Activated CD8-positive, alpha-beta T cell treated with anti-CD3 and anti-CD28 coated beads for 36 hours (primary cell): ENCODE results near the gene CBFA2T3. TPM values are rescaled to one million over a fixed set of nuclear protein-coding genes. Genes with fewer than 3 reads are reported as not detected.

Experiments used
- ATAC-seq: fragments of 200-7000 bp; cut with Tn5 transposase; one replicate; pipeline ENCODE4 v1.10.0; 2021; ENCODE audit warnings: mild to moderate bottlenecking, moderate library complexity
- CTCF ChIA-PET: fragments of 350-600 bp; sonication (Branson Sonifier 250); formaldehyde crosslinking; loops from one replicate; lab custom pipeline; 2021; ENCODE audit warnings: antibody characterized with exemption; lab: Charles Lee
- POLR2A ChIA-PET: fragments of 350-600 bp; sonication (Branson Sonifier 250); formaldehyde crosslinking; loops from one replicate; lab custom pipeline; 2021; ENCODE audit warnings: antibody characterized with exemption; lab: Charles Lee
- DNase-seq: peaks from one replicate; pipeline ENCODE4 v3.0.0-alpha.2; 2020
- H3K27ac Mint-ChIP-seq: one replicate; pipeline ENCODE4 v1.8.0; 2021; ENCODE audit warnings: mild to moderate bottlenecking, mixed read lengths
- H3K27me3 Mint-ChIP-seq: one replicate; pipeline ENCODE4 v1.8.0; 2021; ENCODE audit warnings: mixed read lengths
- H3K36me3 Mint-ChIP-seq: one replicate; pipeline ENCODE4 v1.8.0; 2021; ENCODE audit warnings: low read depth, mixed read lengths
- H3K4me1 Mint-ChIP-seq: one replicate; pipeline ENCODE4 v1.8.0; 2021; ENCODE audit warnings: low read depth, mixed read lengths
- H3K4me3 Mint-ChIP-seq: one replicate; pipeline ENCODE4 v1.8.0; 2021; ENCODE audit warnings: mild to moderate bottlenecking, moderate library complexity, mixed read lengths
- H3K9me3 Mint-ChIP-seq: one replicate; pipeline ENCODE4 v1.8.0; 2021; ENCODE audit warnings: mixed read lengths
- intact Hi-C: fragments of 100-400 bp; cut with micrococcal nuclease; formaldehyde crosslinking; loops from one replicate; pipeline ENCODE4 v1.10.0; 2022
- total RNA-seq, 2 experiments: library from RNA; stranded (reverse); gene quantifications; one replicate each; pipeline ENCODE4 v1.2.3, GENCODE V29; 2021
- TF ChIP-seq, protein P1 (sequence below): fragments of 200-600 bp; IDR thresholded peaks from one replicate; pipeline ENCODE4 v1.8.0; 2022; ENCODE audit warnings: antibody characterized with exemption, mild to moderate bottlenecking

The CBFA2T3 gene
- total RNA-seq, 2 experiments from 2014 or later, result 0.14 to 0.34 TPM

DNA sequence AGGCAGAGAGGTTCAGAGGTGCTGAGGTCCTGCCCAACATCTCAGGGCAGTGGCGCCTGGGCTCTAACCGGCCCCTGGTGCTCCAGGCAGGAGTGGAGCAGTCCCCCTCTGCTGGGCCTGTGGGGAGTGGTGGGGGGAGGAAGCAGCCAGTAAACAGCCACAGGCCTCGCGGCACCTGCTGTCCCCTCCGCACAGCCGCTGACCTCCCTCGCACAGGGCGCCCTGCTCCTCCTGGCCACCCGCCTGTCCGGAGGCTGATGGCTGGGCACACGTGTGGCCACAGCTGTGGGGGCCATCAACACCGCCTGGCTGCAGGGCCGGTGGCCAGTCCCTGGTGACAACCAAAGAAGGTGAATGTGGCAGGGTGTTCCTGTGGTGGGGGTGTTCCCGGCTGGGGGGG, 73.7 kb downstream of the CBFA2T3 start:
- no peak for ATAC-seq
- no peaks in the 10 kb centered on the region for H3K36me3 Mint-ChIP-seq
- H3K4me3 Mint-ChIP-seq, result no peak overlapping the region

DNA sequence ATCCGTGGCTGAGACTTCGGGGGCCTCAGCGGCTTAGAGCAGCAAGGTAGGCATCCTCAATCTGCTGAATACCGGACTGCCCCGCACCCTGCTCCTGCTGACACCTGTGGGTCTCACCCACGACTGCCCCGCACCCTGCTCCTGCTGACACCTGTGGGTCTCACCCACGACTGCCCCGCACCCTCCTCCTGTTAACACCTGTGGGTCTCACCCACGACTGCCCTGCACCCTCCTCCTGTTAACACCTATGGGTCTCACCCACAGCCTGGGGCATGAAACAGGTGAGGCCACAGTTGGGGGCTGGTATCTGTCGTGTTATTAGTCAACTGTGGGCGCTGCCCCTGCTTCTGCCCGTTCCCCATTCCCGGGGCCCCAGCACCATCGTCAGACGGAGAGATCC, 74.3 kb downstream of the CBFA2T3 start:
- Mint-ChIP-seq H3K27ac (no peak overlapping the region), H3K27me3 (no peaks in the 10 kb centered on the region), H3K4me3 (no peak overlapping the region), H3K36me3 (no peaks in the 10 kb centered on the region), H3K9me3 (no peaks in the 10 kb centered on the region), H3K4me1 (no peaks in the 10 kb centered on the region)
- ChIA-PET CTCF (no interaction called here), POLR2A (no interaction called here)
- TF ChIP-seq, protein P1, sequence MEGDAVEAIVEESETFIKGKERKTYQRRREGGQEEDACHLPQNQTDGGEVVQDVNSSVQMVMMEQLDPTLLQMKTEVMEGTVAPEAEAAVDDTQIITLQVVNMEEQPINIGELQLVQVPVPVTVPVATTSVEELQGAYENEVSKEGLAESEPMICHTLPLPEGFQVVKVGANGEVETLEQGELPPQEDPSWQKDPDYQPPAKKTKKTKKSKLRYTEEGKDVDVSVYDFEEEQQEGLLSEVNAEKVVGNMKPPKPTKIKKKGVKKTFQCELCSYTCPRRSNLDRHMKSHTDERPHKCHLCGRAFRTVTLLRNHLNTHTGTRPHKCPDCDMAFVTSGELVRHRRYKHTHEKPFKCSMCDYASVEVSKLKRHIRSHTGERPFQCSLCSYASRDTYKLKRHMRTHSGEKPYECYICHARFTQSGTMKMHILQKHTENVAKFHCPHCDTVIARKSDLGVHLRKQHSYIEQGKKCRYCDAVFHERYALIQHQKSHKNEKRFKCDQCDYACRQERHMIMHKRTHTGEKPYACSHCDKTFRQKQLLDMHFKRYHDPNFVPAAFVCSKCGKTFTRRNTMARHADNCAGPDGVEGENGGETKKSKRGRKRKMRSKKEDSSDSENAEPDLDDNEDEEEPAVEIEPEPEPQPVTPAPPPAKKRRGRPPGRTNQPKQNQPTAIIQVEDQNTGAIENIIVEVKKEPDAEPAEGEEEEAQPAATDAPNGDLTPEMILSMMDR, result no peak
- DNase-seq (no peak), ATAC-seq (no peak)
- intact Hi-C loops, result loop anchor here (10.0 kb wide), 1 partner anchor 58 kb away; no protein-coding TSS in a partner anchor

More for the DNA sequence above, 73.7 kb downstream of the CBFA2T3 start:
- CTCF ChIA-PET, result no interaction called here
- no peak for DNase-seq
- intact Hi-C loops, result loop anchor here (10.0 kb wide), 1 partner anchor 58 kb away; no protein-coding TSS in a partner anchor
- no peaks in the 10 kb centered on the region for H3K4me1 Mint-ChIP-seq
- no peaks in the 10 kb centered on the region for H3K9me3 Mint-ChIP-seq
- no peaks in the 10 kb centered on the region for H3K27me3 Mint-ChIP-seq
- POLR2A ChIA-PET, result no interaction called here
- TF ChIP-seq, protein P1, result no peak
- no peak overlapping the region for H3K27ac Mint-ChIP-seq

DNA sequence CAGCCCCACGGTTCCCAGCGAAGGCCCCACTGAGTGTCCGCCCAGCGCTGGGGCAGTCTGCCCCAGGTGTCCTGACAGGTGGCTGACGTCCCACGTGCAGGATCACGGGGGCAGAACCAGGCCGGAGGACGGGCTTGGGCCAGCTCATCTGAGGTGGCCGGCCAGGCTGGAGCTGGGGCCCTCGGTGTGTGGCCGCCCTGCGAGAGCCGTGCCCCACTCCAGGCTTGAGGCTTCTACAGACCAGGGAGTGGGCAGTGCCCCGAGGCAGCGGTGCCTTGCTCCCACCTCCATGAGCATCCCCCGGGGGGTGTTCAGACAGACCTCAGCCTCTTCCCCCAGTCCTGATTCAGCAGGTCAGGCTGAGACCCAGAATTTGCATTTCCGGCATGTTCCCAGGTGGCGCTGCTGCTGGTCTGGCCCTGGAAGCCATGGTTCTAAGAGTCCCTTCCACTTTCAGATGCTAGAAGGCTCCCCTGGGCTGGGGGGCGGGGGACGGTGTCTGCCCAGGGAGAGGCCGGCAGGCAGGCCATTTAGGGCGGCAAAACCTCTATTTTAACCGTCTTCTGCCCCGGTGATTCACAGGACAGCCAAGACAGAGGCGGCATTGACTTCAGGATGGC, 75.2 kb downstream of the CBFA2T3 start:
- TF ChIP-seq, protein P1, result no peak
- DNase-seq (no peak), ATAC-seq (no peak)
- Mint-ChIP-seq H3K4me1 (no peaks in the 10 kb centered on the region), H3K4me3 (no peak overlapping the region), H3K9me3 (no peaks in the 10 kb centered on the region), H3K36me3 (no peaks in the 10 kb centered on the region), H3K27ac (no peak overlapping the region), H3K27me3 (no peaks in the 10 kb centered on the region)
- CTCF ChIA-PET, result no interaction called here
- intact Hi-C loops, result loop anchor here (10.0 kb wide), 1 partner anchor 57 kb away; no protein-coding TSS in a partner anchor
- POLR2A ChIA-PET, result no interaction called here

DNA sequence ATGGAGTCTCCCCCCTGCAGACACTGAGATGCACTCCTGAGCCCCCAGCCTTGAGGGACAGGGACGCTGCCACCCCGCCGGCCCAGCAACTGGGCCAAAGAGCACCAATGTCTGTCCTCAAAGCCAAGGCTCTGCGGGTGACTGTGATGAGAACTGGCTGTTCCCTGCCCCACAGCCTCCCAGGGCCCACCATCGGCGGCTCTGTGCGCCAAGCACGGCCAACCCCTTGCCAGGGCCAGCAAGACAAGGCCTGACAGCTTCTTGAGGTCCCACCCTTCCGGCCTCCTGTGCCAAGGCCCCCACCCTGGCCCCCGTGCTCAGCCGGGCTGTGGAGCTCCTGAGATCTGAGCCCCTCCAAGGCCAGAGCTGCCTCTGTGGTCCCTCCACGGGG, 76.3 kb downstream of the CBFA2T3 start:
- ATAC-seq (no peak), DNase-seq (no peak)
- intact Hi-C loops, result loop anchor here (10.0 kb wide), 1 partner anchor 56 kb away; no protein-coding TSS in a partner anchor
- POLR2A ChIA-PET, result no interaction called here
- Mint-ChIP-seq H3K36me3 (no peaks in the 10 kb centered on the region), H3K27me3 (no peaks in the 10 kb centered on the region), H3K4me3 (no peak overlapping the region), H3K9me3 (no peaks in the 10 kb centered on the region), H3K4me1 (no peaks in the 10 kb centered on the region), H3K27ac (no peak overlapping the region)
- CTCF ChIA-PET, result no interaction called here
- TF ChIP-seq, protein P1, result no peak

DNA sequence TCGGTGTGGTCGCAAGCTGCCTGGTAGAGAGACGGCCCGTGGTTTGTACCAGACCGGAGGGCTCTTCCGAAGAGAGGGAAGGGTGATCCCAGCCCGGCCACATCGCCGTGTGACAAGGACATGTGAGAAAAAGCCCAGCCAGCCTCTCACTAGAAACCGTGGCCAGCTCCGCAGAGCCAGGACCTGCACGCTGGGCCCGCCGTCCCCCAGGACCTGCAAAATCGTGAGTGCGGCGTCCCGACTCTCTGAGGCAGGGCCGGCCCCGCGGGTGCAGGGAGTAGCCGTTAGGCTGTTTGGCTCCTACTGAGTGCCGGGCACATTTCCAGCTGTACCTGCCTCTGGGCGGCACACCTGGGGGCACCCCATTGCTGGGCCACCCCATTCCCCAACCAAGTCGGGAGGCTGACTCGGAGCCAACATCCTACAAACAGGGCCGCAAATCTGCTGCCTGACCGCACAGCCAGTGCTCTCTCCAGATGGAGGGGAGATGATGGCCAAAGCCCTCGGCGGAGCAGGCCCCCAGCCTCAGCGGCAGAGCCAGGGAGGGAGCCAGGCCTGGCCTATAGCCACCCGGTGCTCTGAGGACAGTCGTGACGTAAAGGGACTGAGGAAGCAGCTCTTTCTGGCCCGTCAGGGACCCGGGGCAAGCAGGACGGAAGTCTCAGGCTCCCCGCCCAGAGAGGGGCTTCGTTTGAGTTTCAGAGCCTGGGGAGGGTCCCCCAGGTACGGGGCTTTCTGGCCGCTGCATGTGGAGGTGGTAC, 76.9 kb downstream of the CBFA2T3 start:
- no peak overlapping the region for H3K27ac Mint-ChIP-seq
- no peak for ATAC-seq
- no peak overlapping the region for H3K4me3 Mint-ChIP-seq
- H3K4me1 Mint-ChIP-seq, result no peaks in the 10 kb centered on the region
- POLR2A ChIA-PET, result no interaction called here
- TF ChIP-seq, protein P1, result no peak
- no peaks in the 10 kb centered on the region for H3K36me3 Mint-ChIP-seq
- intact Hi-C loops, result loop anchor here (10.0 kb wide), 1 partner anchor 55 kb away; no protein-coding TSS in a partner anchor
- CTCF ChIA-PET, result no interaction called here
- DNase-seq, result no peak
- no peaks in the 10 kb centered on the region for H3K27me3 Mint-ChIP-seq
- no peaks in the 10 kb centered on the region for H3K9me3 Mint-ChIP-seq
